ENCODE data around the gene MRPS15. TPM values are rescaled to one million over a fixed set of nuclear protein-coding genes. Genes with fewer than 3 reads are reported as not detected.

MRPS15 gene
- total RNA-seq, 4 donors from 2014 or later, result 106 to 215 (median 160) TPM

DNA sequence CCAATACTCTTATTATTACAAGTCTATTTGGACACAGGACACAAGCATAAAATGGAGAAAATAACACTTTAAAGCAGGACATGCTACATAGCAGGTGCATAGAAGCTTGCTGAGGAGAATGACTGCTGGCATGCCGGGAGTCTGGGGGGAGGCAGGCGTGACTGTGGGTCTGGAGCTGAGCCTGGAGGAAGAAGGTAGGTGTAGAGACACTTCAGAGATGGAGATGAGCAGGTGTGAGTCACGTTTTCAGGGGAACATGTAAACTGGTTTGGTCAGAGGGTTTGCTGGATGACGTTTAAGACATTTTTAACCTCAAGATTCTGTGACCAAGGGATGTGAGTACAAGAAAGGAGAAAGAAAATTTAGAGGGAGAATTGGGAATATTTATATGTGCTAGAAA, 38.4 kb downstream of the MRPS15 start:
- in situ Hi-C loops (cut with MboI; ENCODE audit: low sequenced_read_pairs in 4 of 4), result loop anchor here in 2 of 4 donors (10.0 kb wide), 2 partner anchors 91 to 321 kb away; no protein-coding TSS in a partner anchor
- H3K27ac ChIP-seq, result no peak overlapping the region
- H3K36me3 ChIP-seq, result peaks cover 0 to 6% of the 10 kb centered on the region in 2 donors
- DNase-seq (no peak), ATAC-seq (no peak)
- no peaks in the 10 kb centered on the region for H3K27me3 ChIP-seq
- no peak overlapping the region for H3K4me3 ChIP-seq
- intact Hi-C loops (cut with DNase I; ENCODE audit: low total_unique reads), result no loop called here
- TF ChIP-seq, protein P1, sequence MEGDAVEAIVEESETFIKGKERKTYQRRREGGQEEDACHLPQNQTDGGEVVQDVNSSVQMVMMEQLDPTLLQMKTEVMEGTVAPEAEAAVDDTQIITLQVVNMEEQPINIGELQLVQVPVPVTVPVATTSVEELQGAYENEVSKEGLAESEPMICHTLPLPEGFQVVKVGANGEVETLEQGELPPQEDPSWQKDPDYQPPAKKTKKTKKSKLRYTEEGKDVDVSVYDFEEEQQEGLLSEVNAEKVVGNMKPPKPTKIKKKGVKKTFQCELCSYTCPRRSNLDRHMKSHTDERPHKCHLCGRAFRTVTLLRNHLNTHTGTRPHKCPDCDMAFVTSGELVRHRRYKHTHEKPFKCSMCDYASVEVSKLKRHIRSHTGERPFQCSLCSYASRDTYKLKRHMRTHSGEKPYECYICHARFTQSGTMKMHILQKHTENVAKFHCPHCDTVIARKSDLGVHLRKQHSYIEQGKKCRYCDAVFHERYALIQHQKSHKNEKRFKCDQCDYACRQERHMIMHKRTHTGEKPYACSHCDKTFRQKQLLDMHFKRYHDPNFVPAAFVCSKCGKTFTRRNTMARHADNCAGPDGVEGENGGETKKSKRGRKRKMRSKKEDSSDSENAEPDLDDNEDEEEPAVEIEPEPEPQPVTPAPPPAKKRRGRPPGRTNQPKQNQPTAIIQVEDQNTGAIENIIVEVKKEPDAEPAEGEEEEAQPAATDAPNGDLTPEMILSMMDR (IDR thresholded peaks at IDR 0.05 in 4 of 5, conservative IDR thresholded peaks at IDR 0.05 in 1 of 5), result no peak
- TF ChIP-seq POLR2A (IDR thresholded peaks at IDR 0.05), result no peak
- H3K9me3 ChIP-seq, result no peaks in the 10 kb centered on the region
- H3K4me1 ChIP-seq, result peaks cover 0 to 2% of the 10 kb centered on the region in 2 donors

DNA sequence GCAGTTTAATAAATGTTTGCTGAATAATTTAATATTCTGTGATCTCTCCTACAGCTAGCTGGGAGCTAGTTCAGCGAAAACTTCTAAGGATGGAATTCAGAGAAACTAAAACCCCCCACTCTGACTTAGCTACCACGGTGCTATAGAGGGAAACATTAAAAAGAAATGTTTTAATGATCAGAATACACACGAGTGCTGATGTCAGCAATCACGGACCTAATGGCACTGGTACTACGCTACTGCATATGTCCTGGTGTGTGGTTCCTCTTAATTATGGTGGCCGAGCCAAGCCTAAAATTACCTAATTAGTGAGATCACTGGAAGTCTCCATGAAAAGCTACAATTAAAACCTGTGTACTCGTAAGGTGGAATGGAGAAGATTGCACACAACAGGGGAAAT, 42.5 kb downstream of the MRPS15 start:
- H3K4me3 ChIP-seq, result no peak overlapping the region
- peaks cover 21 to 24% of the 10 kb centered on the region in 2 donors for H3K4me1 ChIP-seq
- DNase-seq, result no peak
- no peaks in the 10 kb centered on the region for H3K27me3 ChIP-seq
- no peak for ATAC-seq
- no peak overlapping the region for H3K27ac ChIP-seq
- in situ Hi-C loops (cut with MboI; ENCODE audit: low sequenced_read_pairs in 4 of 4) (loop anchor here in 3 of 4 donors (5.0 to 25.0 kb wide), 4 partner anchors 87 to 319 kb away; partner anchors contain the start of genes EVA1B (in 1 of the 3) and SH3D21 (in 1 of the 3)), intact Hi-C loops (cut with DNase I; ENCODE audit: low total_unique reads) (loop anchor here (1.0 to 2.0 kb wide), 2 partner anchors 53 to 322 kb away; no protein-coding TSS in a partner anchor)
- no peaks in the 10 kb centered on the region for H3K9me3 ChIP-seq
- peaks cover 0 to 6% of the 10 kb centered on the region in 2 donors for H3K36me3 ChIP-seq
- TF ChIP-seq POLR2A (IDR thresholded peaks at IDR 0.05), result no peak

DNA sequence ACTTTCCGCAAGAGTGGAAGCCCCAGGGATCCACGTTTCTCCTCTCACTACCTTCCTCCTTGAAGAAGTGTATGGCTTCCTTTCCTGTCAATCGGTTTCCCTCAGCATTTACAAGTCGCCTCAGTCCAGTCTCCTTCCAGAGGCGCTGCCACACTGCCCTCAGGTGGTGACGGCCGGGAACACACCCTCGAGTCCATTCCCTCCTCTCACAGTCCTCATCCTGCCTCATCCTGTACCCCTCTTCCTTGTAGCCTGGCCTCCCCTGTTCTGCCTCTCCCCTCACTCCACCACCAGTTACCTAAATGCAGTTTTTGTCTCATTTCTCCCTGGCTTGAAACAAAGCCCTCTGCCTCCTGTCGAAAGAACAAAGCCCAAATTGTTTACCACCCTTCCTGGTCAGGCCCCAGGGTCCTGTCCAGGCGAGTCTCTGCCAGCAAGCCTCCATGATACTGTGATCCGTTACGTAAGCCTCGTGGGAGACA, 43.3 kb downstream of the MRPS15 start:
- H3K27me3 ChIP-seq, result no peaks in the 10 kb centered on the region
- H3K27ac ChIP-seq, result peak overlapping the region; percentile 7 to 85 (median 35)
- DNase-seq (peak; percentile 69 to 86), ATAC-seq (peak; percentile 85 to 89)
- H3K4me1 ChIP-seq, result peaks cover 21 to 24% of the 10 kb centered on the region in 2 donors
- H3K36me3 ChIP-seq, result peaks cover 0 to 6% of the 10 kb centered on the region in 2 donors
- no peaks in the 10 kb centered on the region for H3K9me3 ChIP-seq
- intact Hi-C loops (cut with DNase I; ENCODE audit: low total_unique reads) (loop anchor here (1.0 to 2.0 kb wide), 3 partner anchors 52 to 322 kb away; no protein-coding TSS in a partner anchor), in situ Hi-C loops (cut with MboI; ENCODE audit: low sequenced_read_pairs in 4 of 4) (loop anchor here in 3 of 4 donors (5.0 to 25.0 kb wide), 4 partner anchors 86 to 319 kb away; partner anchors contain the start of genes EVA1B (in 1 of the 3) and SH3D21 (in 1 of the 3))
- H3K4me3 ChIP-seq, result no peak overlapping the region
- TF ChIP-seq, protein P1 (IDR thresholded peaks at IDR 0.05 in 4 of 5, conservative IDR thresholded peaks at IDR 0.05 in 1 of 5), result peak; percentile 89 to 95 (median 93)
- no peak for TF ChIP-seq POLR2A (IDR thresholded peaks at IDR 0.05)

DNA sequence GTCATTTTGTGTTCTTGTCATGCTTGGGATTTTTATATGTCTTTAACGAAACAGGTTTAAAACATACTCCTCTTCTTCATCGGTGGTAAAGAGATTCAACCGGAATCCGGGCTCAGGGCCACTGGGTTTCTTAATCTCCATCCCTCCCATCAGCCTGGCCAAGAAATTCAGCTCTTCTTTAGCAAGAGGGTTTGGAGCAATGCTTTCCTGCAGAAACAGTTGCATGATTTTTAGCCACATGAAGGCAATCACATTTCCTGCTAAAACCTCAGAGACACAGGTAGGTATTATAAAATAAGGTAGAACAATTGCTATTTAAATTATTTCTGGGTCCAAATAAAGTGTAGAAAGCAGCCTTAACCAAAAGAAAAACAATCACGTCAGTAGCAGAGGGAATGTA, 43.8 kb downstream of the MRPS15 start:
- Histone ChIP-seq H3K4me3 (no peak overlapping the region), H3K9me3 (no peaks in the 10 kb centered on the region), H3K27ac (peak overlapping the region; percentile 7 to 85 (median 35)), H3K27me3 (no peaks in the 10 kb centered on the region), H3K36me3 (peaks cover 0 to 6% of the 10 kb centered on the region in 2 donors), H3K4me1 (peaks cover 21 to 24% of the 10 kb centered on the region in 2 donors)
- intact Hi-C loops (cut with DNase I; ENCODE audit: low total_unique reads), result loop anchor here (1.0 to 2.0 kb wide), 2 partner anchors 52 to 77 kb away; no protein-coding TSS in a partner anchor
- no peak for TF ChIP-seq POLR2A (IDR thresholded peaks at IDR 0.05)
- TF ChIP-seq, protein P1 (IDR thresholded peaks at IDR 0.05 in 4 of 5, conservative IDR thresholded peaks at IDR 0.05 in 1 of 5), result no peak
- in situ Hi-C loops (cut with MboI; ENCODE audit: low sequenced_read_pairs in 4 of 4), result loop anchor here in 3 of 4 donors (5.0 to 25.0 kb wide), 4 partner anchors 86 to 318 kb away; partner anchors contain the start of genes EVA1B (in 1 of the 3) and SH3D21 (in 1 of the 3)
- DNase-seq (peak; percentile 25 to 61), ATAC-seq (peak; percentile 43 to 69)

DNA sequence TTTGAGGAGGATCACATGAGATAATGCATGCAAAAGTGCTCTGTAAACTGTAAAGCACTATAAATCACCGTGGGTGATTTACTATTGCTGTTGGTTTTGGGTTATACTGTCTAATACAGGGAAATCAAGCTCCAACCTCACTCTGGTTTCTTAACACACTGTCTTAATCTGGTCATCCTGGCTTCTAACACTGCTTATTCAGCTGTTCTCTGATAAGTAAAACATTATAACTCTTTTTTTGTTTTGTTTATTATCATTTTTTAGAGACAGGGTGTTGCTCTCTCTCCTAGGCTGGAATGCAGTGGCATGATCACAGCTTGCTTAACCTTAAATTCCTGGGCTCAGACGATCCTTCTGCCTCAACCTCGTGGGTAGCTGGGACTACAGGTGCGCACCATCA, 44.6 kb downstream of the MRPS15 start:
- Histone ChIP-seq H3K27ac (peak overlapping the region; percentile 56 to 85 (median 74)), H3K27me3 (no peaks in the 10 kb centered on the region), H3K9me3 (no peaks in the 10 kb centered on the region), H3K36me3 (peaks cover 0 to 6% of the 10 kb centered on the region in 2 donors), H3K4me3 (no peak overlapping the region), H3K4me1 (peaks cover 21 to 24% of the 10 kb centered on the region in 2 donors)
- DNase-seq, result no peak
- TF ChIP-seq, protein P1 (IDR thresholded peaks at IDR 0.05 in 4 of 5, conservative IDR thresholded peaks at IDR 0.05 in 1 of 5), result no peak
- TF ChIP-seq POLR2A (IDR thresholded peaks at IDR 0.05), result no peak
- peak; percentile 37 to 42 for ATAC-seq
- in situ Hi-C loops (cut with MboI; ENCODE audit: low sequenced_read_pairs in 4 of 4), result loop anchor here (5.0 to 25.0 kb wide), 6 partner anchors 65 to 325 kb away; partner anchors contain the start of genes EVA1B (in 1 of the 4) and SH3D21 (in 1 of the 4)
- intact Hi-C loops (cut with DNase I; ENCODE audit: low total_unique reads), result no loop called here
